ENCODE results near the gene PLEKHH2.
A peak's percentile ranks its signal among the peaks of the same experiment; 100 is the strongest.

PLEKHH2 gene

DNA sequence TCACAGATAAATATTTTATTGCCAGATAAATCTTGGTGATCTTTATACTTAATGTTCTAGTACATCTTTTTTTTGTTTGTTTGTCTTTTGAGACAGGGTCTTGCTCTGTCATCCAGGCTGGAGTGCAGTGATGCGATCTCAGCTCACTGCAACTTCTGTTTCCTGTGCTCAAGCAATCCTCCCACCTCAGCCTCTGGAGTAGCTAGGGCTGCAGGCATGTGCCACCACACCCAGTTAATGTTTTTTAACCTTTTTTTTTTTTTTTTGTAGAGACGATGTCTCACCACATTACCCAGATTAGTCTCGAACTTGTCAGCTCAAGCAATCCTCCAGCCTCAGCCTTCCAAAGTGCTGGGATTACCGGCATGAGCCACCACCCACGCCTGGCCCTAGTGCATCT, 48.3 kb downstream of the PLEKHH2 start:
- no peak for TF ChIP-seq GATA2 (IDR thresholded peaks at IDR 0.05; ENCODE audit: low read depth, low read length)
- TF ChIP-seq GATA3 (IDR thresholded peaks at IDR 0.05; ENCODE audit: low read depth, low read length) = no peak

DNA sequence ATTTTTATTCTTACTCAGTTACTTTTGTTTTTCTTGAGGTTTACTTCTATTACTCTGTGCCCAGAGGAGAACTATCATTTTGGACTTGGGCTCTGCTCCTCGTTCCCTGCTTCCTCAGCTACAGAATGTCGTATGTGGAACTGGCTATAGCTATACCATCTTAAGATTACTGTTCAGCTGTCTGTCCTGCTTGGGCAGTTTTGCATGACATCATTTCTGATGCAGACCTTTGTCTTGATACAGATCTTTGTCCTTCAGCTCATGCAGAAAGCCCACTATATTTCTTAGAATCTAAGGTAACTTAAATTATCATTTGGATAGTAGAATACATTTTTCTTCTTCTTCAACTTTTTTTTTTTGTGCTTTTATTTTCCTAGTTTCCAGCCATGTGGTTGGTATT, 52.9 kb downstream of the PLEKHH2 start:
- TF ChIP-seq GATA3 (IDR thresholded peaks at IDR 0.05; ENCODE audit: low read depth, low read length) = no peak
- TF ChIP-seq GATA2 (IDR thresholded peaks at IDR 0.05; ENCODE audit: low read depth, low read length) = no peak

DNA sequence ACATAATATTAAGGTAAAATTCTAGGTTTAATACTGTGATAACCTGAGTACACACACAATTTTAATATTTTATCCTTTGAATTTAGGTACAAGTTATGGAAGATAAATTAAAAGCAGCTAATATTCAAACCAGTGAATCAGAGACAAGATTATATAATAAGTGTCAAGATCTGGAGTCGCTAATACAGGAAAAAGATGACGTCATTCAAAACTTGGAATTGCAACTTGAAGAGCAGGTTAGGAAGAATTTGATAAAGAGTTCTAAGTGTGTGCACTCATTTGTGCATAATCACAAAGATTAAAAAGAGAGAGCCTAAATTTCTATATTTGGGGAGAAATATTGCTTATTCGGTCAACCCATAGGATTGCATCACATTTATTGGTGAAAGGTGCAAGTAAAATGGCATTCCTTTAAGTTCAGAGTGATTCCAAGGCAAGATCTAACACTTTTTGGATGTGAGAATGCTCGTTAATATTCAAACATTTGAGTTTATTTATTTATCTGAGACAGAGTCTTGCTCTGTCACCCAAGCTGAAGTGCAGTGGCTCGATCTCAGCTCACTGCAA, 55.5 kb downstream of the PLEKHH2 start:
- no peak for TF ChIP-seq GATA3 (IDR thresholded peaks at IDR 0.05; ENCODE audit: low read depth, low read length)
- no peak for TF ChIP-seq GATA2 (IDR thresholded peaks at IDR 0.05; ENCODE audit: low read depth, low read length)

DNA sequence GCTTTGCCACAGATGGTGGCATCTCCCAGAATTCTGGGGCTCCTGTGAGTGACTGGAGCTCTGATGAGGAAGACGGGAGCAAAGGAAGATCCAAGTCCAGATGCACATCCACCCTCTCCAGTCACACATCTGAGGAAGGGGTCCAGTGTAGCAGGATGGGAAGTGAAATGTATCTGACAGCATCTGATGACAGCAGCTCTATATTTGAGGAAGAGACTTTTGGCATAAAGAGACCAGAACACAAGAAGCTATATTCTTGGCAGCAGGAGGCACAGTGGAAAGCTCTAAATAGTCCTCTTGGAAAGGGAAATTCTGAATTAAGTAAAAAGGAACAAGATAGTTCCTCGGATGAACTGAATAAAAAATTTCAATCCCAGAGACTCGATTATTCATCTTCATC, 62.7 kb downstream of the PLEKHH2 start:
- TF ChIP-seq GATA2 (IDR thresholded peaks at IDR 0.05; ENCODE audit: low read depth, low read length) = no peak
- TF ChIP-seq GATA3 (IDR thresholded peaks at IDR 0.05; ENCODE audit: low read depth, low read length) = no peak

DNA sequence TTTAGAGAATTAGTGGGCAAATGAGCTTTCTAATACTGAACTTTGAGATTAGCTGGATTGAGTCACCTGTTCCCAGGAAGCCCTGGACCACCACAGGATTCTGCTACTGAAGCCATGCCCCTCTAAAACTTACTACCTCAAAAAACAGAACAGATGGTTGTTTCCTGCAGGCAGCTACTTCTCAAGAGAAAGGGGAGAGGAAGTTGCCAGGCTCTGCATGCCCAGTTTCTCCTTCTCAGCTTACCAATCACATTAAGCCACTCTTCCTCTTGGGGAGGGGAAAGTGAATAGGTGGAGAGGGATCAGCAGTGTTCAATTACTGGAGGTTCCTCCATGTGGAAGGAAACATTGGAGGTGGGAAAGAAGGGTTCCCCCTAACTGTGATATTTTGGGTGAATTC, 64.1 kb downstream of the PLEKHH2 start:
- TF ChIP-seq GATA2 (IDR thresholded peaks at IDR 0.05; ENCODE audit: low read depth, low read length) = no peak
- no peak for TF ChIP-seq GATA3 (IDR thresholded peaks at IDR 0.05; ENCODE audit: low read depth, low read length)

DNA sequence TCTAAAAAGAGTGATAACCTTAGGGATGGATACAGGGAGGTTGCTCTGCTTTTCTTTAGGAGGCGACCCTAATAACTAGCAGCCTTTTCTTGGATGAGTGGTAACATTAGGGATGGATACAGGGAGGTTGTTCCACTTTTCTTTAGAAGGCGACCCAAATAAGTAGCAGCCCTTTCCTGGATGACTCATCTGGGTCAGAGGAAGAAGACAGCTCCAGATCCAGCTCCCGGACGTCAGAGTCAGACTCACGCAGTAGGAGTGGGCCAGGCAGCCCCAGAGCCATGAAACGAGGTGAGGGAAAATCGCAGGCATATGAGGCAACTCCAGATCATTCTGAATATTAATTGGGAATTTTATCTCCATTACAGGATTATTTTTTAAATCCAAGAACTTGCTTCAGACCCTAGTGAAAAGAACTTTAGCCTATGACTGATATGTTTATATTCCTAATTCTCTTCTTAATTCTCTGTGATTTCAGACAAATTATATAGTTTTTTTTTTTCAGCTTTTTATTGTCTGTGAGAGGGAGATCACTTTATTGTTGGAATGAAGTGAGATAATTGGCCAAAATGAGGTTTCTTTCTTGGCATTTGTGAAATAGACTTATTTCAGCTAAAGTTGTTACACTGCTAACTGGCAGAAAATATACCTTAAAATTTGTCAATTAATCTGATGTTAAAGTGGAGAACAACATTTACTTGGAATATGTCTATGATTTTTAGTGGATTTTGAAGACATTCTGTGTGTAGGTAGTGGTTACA, 70.4 kb downstream of the PLEKHH2 start:
- no peak for TF ChIP-seq GATA2 (IDR thresholded peaks at IDR 0.05; ENCODE audit: low read depth, low read length)
- TF ChIP-seq GATA3 (IDR thresholded peaks at IDR 0.05; ENCODE audit: low read depth, low read length) = no peak

DNA sequence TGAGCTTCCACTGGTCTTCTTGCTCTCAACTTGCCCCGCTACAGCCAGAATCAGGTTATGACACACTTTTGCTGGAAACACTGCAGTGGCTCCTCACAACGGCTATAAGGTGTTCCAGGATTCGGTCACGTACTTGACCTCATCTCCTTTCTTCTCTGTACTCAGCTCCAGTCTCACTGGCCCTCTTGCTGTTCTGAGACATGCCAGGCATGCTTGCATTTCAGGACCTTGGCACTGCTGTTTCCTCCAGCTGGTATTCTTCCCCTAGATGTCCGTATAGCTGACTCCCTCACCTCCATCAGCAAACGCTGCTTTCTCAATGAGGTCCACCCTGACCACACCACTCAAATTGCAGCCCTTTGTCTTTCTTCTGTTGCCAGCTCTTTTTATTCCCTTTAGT, 71.1 kb downstream of the PLEKHH2 start:
- no peak for TF ChIP-seq GATA3 (IDR thresholded peaks at IDR 0.05; ENCODE audit: low read depth, low read length)

DNA sequence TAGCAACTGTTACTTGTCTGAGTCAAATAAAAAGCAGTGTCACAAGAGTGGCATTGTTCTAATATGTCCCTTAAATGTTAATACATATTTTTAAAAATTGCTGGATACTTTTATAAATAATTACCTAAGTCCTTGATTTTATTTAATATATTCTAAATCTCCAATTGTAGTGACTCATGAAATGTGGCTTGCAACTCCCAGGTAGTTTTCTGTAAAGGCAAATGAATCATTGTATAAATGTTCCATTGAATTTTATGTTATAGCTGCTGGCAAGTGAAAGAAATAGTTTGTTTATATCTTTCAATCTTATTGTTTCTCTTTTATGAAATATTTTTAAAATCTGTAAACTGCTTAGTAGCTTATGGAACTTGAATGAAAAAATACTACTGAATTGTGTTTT, 71.8 kb downstream of the PLEKHH2 start:
- no peak for TF ChIP-seq GATA2 (IDR thresholded peaks at IDR 0.05; ENCODE audit: low read depth, low read length)
- TF ChIP-seq GATA3 (IDR thresholded peaks at IDR 0.05; ENCODE audit: low read depth, low read length) = no peak

DNA sequence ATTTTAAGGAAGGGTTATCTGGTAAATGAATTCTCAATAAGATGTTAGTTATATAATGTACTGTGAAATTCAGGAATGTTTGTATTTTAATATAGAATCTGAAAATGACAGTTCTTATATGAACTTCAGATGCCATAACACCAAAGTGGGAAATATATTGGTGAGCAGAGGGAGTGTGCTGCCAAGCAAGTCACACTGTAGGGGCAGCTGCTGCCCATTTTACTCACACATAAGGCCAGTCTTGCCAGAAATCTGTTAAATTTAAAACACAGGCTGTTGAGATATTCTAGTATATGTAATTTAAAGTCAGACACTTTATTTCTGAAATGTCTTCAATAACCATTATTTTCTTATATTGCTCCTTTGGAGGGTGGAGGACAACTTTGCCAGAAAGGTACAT, 73.8 kb downstream of the PLEKHH2 start:
- TF ChIP-seq GATA3 (IDR thresholded peaks at IDR 0.05; ENCODE audit: low read depth, low read length) (no peak), GATA2 (IDR thresholded peaks at IDR 0.05; ENCODE audit: low read depth, low read length) (no peak)

DNA sequence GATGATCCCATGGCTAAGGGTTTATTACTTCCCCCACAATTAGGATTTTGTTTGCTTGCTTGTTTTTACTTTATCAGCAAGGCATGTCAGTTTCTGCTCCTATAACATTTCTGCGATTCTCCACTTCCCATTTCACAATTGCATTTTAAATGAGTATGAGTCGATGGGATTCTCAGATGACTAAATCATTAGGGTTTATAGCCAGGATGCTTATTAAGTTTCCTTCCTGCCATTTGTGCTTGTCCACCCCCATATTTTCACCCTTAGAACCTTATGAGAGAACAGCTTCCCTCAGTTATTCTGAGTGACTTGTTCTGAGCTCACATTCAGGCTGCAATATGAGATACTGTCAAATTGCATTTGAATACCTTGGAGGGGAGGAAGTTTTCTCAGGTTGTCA, 77.1 kb downstream of the PLEKHH2 start:
- TF ChIP-seq GATA3 (IDR thresholded peaks at IDR 0.05; ENCODE audit: low read depth, low read length) (no peak), GATA2 (IDR thresholded peaks at IDR 0.05; ENCODE audit: low read depth, low read length) (no peak)

DNA sequence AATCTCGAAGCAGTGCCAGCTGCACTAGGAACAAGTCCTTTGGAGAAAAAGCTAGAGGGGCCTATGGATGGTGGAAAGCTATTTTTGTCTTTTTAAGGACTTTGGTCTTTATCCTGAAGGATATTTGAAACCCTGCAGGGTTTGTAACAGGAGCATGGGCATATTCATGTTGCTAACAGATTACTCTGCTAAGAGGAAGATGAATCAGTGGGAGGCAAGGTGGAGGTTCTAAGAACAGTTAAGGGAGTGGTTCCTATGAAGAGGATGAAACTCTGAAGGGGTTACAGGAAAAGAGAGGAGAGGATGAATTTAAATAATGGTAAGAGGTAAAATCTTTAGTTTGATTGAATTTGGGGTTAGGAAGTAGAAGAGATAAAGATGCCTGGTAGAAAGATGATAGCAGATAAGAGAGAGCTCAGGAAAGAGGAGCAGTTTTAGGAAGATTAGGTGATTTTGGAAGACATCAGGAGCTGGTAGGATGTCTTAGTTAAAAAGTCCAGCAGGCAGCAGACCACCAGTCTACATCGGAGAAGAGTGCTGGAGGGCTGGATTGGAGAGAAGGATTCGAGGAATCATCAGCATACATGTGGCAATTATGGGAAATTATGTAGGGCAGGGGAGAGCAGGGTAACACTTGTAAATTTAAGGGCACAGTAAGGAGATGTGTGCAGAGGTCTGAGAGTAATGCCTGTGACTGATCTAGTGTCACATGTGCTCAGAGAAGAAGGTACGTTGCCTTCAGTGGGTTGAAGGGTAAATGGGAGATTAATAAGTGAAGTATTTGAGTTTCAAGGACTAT, 78.4 kb downstream of the PLEKHH2 start:
- TF ChIP-seq GATA2 (IDR thresholded peaks at IDR 0.05; ENCODE audit: low read depth, low read length) = no peak

DNA sequence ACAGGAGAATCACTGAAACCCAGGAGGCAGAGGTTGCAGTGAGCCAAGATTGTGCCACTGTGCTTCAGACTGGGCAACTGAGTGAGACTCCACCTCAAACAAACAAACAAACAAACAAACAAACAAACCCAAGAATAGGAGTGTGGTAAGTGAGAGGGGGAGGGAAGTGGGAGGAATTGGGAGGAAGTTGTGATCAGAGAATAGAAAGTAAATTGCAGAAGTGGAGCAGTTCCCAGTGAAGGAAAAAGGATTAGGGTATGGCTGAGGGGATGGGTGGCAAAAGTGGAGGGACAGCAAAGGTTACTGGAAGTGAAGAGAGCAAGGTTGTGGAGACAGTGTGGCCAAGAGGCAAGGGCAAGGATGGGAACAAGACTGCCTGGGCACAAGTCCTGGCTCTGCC, 80.3 kb downstream of the PLEKHH2 start:
- TF ChIP-seq GATA2 (IDR thresholded peaks at IDR 0.05; ENCODE audit: low read depth, low read length) (no peak), GATA3 (IDR thresholded peaks at IDR 0.05; ENCODE audit: low read depth, low read length) (no peak)

DNA sequence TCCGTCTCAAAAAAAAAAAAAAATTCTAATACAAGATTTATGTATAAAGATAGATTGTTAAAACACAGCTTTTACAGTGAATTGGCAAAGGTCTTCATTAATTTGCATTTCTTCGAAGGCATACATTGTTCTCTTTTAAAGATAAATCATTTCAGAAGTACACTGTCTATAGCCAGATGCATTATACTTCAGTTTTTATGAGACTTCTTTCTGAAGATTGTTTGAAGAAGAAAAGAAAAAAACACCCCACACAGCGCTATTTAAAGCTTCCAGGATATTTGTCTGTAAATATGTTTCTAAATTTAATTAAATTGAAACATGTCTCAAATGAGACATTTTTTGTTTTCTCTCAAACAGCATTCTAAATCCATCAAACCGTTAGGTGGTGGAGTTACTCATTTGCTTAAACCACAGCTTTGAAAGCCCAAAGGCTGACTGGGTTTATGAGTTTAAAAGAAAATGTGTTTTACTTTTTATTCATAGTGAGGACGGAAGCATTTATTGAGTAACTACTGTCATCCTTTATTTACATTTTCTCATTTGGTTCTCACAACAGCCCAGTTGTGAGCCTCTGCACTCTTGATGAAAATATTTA, 81.6 kb downstream of the PLEKHH2 start:
- no peak for TF ChIP-seq GATA3 (IDR thresholded peaks at IDR 0.05; ENCODE audit: low read depth, low read length)

DNA sequence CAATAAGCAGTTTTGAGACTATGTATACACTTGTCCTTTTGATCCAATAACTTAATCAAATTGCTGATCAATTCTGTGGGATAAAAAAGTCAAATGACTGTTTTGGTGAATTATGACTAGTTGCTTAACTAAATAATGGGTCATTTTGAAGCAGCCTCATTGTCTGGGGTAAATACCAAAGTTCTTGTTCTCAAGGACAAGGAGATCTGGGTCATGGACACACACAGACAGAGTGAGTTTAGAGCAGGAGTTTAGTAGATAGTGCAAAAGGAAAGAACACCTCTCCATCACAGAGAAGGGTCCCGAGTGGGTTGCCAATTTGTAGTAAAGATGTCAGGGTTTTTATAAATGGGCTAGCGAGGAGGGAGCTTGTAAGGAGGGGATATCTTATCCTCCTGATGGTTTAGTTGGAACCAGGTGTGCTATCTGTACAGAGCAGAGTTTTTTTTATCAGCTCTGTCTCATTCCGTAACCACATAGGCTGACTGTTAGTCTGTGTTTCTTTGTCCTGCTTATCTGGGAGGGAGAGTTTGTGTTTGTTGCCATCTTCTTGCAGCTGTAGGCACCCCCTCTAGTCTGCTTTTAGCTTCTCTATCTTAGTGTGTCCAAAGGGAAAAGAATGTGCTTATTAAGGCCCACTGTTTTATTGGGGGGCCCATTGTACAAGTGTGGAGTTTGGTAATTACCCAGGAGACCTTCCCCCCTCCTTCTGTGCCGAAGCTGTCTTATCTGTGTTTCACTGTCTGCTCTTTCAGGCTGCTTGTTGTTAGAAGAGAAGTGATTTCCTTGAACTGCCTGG, 87.9 kb downstream of the PLEKHH2 start:
- TF ChIP-seq GATA3 (IDR thresholded peaks at IDR 0.05; ENCODE audit: low read depth, low read length) (no peak), GATA2 (IDR thresholded peaks at IDR 0.05; ENCODE audit: low read depth, low read length) (peak; percentile 32; the same call in 1 of the 2 replicates)
